Fibroblast of skin of scalp (primary cell): ENCODE data around the gene RXRA.
A peak's percentile ranks its signal among the peaks of the same experiment; 100 is the strongest.

Experiments
- DNase-seq: peaks from one replicate; pipeline ENCODE4 v3.0.0-alpha.2; 2013

Gene RXRA

DNA sequence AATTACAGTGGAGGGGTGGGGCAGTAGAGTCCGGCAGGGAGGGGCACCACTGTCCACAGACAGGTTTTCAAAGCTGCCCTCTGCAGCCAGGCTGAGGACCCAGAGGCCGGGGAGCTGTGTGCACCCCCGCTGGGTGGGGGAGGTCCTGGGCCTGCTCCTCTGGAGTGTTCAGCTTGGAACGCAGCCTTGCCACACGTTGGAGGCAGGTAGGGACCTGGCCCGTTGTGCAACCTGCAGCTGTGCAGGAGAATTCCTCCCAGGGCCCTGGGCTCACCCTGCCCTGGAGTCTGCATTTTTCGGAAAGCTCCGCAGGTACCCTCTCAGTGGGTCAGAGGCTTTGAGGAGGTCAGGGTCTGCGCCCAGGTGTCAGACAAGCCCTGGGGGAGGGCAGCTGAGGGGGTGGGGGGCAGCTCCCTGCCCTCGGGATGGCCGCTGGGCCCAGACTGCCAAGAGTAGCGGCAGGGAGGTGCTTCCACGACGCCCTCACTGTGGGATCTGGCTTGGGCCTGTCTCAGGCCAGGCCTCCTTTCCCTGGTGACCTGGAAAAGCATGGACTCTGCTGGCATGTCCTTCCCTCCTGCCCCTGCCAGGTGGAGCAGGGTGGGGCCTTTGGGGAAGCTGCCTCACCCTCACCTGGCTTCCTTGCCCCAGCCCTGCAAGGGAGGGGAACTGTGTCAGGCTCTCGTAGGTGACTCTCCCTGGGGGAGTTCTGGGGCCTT, 29.5 kb downstream of the RXRA start:
- no peak for DNase-seq

DNA sequence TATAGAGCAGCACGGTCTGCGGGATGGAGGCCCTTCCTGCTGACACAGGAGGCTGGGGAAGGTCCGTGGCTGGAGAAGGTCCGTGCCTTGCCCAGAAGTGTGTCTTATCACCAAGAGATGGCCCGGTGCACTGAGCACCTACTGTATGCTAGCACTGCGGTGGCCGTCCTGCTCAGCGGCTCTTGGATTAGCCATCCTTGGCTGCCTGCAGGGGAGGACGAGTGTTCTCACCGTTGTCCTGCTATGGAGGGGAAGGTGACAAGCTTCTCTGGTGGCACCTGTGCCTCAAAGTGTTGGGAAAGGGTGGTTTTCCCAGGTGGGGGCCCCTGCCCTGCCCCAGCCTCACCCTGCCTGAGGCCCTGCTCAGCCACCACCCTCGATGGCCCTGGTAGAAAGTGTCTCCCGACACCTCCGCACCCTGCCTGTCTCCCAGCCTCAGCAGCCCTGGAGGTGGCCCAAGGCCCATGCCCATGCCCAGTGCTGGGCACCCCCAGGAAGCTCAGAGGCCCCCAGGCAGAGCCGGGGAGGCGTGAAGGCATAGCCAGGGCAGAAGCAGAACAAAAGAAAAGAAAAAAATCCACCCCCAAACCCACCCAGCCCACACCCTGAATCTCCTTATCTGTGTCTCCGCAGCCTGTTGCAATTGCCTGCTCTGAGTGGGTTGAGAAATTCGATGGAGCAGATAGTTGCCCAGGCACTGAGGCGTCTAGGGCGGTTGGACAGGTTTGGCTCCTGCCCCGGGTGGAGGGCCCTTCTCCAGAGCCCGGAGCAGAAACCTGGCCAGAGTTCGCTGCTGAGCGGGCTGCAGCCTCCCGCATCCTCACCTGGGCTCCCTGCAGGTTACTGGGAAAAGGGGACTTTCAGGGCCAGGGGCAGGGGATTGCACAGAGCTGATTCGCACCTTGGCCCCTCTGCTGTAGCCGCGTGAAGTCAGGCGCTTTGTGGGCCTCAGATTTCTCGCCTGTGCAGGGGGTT, 30.5 kb downstream of the RXRA start:
- DNase-seq, result no peak

DNA sequence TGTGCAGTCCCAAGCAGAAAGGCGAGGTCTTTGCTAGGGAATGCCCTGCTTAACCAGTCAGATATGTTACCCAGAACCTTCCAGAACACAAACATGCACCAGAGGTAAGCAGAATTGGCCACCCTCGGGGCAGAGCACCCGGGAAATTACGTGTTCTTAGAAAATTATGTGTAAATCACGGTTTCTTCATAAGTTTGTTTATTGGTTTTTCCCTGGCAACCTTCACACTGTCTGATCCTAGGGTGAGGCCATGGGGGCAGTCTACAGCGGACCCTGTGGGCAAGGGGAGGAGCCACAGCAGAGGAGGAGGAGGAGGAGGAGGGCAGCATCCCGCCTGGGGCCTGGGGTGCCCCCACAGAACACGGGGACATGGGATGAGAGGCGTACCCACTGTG, 31.4 kb downstream of the RXRA start:
- no peak for DNase-seq

DNA sequence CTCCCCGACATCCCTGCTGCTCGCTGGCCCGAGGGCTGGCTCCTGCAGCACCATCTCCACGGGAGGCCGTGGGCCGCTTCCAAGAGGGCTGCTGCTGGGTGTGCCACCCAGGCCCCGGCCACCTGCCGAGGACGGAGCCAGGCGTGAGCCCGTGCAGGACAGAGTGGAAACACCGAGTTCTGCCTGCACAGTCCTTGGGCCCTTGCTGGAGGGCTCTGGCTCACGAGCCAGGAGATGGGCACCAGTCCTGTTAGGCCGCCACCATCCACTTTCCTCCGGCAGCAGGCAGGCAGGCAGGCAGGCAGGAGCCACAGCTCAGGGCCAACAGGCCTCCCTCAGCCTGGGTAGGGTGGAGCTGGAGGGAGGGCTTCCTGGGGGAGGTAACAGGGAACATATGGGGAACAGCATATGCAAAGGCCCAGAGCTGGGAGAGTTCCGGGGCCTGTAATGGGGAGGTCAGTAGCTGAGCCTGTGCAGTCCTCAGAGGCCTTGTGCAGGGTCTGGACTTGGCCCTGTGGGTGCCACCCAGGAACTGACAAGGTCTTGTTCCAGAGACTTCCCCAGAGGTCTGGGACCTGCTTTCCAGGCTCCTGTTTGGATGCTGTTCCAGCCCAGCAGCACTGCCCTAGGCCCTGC, 31.9 kb downstream of the RXRA start:
- DNase-seq, result no peak

- DNase-seq, result no peak
These were observed 32.5 kb downstream of the RXRA start for GRCh38 chr9:134358662-134359319.

- no peak for DNase-seq
These were observed 33.4 kb downstream of the RXRA start for GRCh38 chr9:134359493-134360179.

GRCh38 chr9:134360180-134360759, 34.0 kb downstream of the RXRA start:
- DNase-seq, result no peak

DNA sequence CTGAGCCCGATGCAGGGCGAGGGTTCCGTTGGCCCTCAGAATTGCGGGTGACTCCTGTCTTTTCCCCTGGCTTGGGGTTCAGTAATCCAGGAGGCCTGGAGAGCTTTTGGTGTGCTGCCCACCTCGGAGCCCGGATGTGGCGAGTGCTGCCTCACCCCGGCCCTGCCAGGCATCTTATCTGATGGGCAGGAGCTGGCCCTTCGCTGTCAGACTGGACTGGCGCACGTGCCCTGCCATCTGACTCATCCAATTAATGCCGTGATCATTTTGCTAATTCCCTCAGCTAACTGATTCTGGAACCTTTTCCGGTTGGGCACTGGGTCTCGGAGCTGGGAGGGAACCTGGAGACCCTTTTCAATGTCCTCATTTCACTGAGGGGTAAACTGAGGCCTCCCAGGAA, 34.6 kb downstream of the RXRA start:
- no peak for DNase-seq

GRCh38 chr9:134361426-134361825, 35.2 kb downstream of the RXRA start:
- no peak for DNase-seq

GRCh38 chr9:134361843-134362414, 35.7 kb downstream of the RXRA start:
- DNase-seq, result no peak

DNA sequence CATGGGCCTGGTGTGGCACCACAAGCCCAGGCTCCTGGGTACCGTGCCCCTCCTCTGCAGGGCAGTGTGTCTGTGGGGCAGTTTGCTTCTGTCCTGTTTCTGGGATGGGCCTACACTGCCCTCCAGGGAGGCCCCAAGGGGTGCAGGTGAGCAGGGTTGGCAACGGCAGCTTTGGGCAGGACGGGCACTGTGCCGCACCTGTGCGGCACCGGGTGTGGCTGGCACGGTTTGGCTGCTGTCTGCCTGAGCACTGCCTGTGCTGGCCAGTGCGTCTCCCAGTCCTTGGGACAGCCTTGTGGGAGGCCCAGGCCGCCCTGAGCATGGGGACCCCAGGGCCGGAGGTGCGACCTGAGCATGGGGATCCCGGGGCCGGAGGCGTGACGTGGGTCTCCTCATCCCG, 37.2 kb downstream of the RXRA start:
- no peak for DNase-seq

GRCh38 chr9:134364391-134365114, 38.3 kb downstream of the RXRA start:
- no peak for DNase-seq

DNA sequence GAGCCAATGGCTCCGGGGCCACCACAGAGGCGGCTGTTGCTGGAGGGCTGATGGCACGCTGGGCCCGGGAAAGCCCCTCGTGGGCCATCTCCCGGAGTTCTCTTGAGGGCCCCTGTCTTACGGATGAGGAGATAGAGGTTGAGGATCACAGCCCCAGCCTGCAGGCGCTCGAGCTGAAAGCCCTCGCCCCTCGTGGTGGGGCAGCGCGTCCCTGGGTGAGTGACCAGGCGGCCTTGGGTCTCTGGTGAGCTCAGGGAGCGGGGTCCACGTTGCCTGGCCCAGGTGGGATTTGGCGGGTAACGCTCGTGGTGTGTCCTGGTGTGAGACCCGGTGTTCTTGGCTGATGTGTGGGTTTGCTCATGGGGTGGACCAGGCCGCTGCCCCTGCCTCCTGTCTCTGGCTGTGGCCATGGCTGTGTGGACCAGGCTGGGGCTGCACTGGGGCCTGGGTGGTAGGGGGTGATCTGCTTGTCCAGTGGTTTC, 38.9 kb downstream of the RXRA start:
- DNase-seq, result no peak

DNA sequence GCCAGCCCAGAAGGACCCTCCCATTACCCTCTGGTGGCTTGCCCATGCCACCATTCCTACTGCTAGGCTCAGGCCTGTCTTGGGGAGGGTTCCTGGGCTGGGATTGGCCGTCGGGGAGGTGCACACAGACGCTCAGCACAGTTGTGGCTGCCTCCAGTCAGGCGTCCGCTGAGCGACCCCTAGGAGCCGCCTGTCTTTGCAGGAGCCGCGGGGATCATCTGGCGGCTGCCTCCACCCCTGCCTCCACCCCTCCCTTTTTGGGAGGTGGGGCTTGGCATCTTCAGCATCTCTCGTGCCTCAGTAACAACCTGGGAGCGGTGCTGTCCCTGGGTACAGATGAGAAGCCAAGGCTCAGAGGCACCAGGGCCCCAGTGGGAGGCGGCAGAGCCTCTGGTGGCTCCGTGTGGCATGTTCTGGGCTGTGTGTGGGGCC, 39.6 kb downstream of the RXRA start:
- peak; percentile 81 for DNase-seq

DNA sequence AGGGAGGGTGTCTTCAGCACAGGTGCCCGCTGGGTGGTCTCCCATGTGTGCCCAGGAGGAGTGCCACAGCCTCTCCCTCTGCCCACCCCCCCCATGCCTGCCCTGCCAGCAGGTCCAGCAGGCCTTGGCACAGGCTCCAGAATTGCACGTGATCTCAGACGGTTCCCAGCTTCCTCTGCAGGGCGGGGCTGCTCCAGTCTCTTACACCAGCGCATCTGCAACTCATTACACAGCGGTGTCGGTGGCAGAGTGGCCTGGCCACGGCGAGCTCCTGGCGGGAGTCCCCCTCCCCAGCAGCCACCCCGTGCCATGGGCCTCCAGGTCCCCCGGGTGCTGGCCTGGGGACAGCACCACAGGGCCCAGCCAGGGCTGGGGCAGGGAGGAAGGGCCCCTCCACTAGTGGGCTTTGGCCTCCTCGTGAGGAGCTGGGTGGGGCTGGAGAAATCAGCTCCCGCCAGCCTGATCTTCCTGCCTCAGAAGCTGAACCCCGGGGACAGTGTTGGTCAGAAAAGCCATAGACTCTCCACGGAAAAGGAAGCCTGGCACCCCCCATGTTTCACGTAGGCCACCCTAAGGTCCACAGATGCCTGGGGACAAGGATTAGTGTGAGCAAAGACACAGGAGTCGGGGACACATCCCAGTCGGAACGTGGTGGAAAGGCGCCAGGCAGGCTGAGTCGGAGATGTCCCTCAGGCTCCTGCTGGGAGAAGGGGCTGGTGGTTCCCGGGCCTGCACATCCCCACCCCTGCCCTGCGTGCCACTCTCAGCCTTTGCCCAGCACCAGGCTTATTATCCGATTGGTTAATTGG, 40.2 kb downstream of the RXRA start:
- peak; percentile 93 for DNase-seq

DNA sequence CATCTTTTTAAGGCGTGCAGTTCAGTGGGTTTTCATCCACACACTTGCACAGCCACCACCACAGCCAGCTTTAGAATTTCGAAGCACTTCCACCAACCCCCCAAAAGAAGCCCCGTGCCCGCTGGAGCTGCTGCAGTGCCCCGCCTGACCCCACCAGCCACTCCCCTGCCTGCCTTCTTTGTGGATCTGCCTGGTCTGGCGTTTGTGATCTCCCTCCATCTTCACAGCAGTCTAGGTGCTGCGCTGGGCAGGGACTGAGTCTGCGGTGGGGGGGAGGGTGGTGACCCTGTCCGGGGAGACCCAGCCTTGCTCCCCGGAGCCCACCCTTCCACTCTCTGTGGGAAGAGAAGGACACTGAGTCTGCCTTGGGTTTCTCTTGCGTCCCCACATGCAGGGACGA, 40.8 kb downstream of the RXRA start:
- no peak for DNase-seq

- DNase-seq, result no peak
These were observed 41.7 kb downstream of the RXRA start for GRCh38 chr9:134367791-134368490.

DNA sequence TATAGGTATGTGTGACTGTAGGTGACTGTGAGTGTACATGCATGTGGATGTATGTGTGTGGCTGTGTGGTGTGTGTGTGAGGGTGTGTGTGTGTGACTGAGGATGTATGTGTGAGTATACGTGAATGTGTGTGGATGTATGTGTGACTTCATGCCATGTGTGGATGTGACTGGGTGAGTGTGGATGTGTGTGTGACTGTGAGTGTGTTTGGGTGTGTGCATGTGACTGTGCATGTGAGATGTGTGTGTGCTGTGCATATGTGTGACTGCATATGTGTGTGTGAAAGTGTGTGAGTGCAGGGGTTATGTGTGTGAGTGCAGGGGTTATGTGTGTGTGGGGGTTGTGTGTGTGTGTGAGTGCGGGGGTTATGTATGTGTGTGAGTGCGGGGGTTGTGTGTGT, 42.3 kb downstream of the RXRA start:
- DNase-seq, result no peak
